ENCODE results near the gene ANKRD28.

The ANKRD28 gene

DNA sequence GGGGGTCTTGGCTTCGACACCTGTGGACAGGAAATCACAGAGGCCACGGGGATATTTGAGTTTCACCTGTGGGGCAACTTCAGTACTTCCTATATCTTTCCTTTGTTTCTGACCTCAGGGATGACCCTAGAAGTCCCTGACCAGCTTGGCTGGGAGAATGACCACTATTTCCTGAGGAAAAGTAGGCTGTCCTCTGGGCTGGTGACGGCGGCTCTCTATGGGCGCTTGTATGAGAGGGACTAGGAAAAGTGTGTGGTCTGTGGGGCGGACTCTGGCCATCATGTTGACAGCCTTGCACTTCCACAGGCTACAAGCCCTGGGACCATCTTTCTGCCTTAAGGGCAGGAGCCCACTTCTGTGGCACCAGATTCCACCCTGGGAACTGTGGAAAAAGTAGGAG lies 152.5 kb downstream of the ANKRD28 start:
- no peaks in the 10 kb centered on the region for H3K79me2 ChIP-seq (ENCODE audit: control insufficient read depth, insufficient read depth, low read length)
- no peaks in the 10 kb centered on the region for H3K36me3 ChIP-seq (ENCODE audit: control insufficient read depth, insufficient read depth, low read length)
- no CpG with 5 or more reads among the region's 6 CpGs for WGBS (ENCODE audit: extremely low coverage, insufficient coverage, low lambda C conversion rate)
- H4K5ac ChIP-seq (ENCODE audit: low read length), result no peak overlapping the region
- no peaks in the 10 kb centered on the region for H3K79me1 ChIP-seq (ENCODE audit: low read length)
- no peaks in the 10 kb centered on the region for H3K27me3 ChIP-seq (ENCODE audit: insufficient read depth, low read length, poor library complexity)
- H3K4me3 ChIP-seq (ENCODE audit: low read length), result no peak overlapping the region
- H3K23ac ChIP-seq (ENCODE audit: low read length), result no peak overlapping the region
- no peak overlapping the region for H3K27ac ChIP-seq (ENCODE audit: low read depth, low read length)
- H2BK15ac ChIP-seq (replicated peaks; ENCODE audit: low read depth), result no peak overlapping the region
- H2AK5ac ChIP-seq (ENCODE audit: low read length), result no peak overlapping the region
- H4K8ac ChIP-seq (ENCODE audit: low read depth, low read length), result no peak overlapping the region
- H3K4me1 ChIP-seq (ENCODE audit: control insufficient read depth, low read depth, low read length), result no peaks in the 10 kb centered on the region
- H3K18ac ChIP-seq (ENCODE audit: low read length), result no peak overlapping the region
- DNase-seq, result no peak
- H3K4ac ChIP-seq (ENCODE audit: low read depth, low read length), result no peak overlapping the region
- no peak overlapping the region for H2BK5ac ChIP-seq (ENCODE audit: low read length)
- H2BK120ac ChIP-seq (ENCODE audit: low read depth, low read length), result no peak overlapping the region
- no peak overlapping the region for H3K56ac ChIP-seq (ENCODE audit: low read length)
- H3K4me2 ChIP-seq (ENCODE audit: low read length), result no peak overlapping the region
- H3K9ac ChIP-seq (ENCODE audit: low read length), result no peak overlapping the region

DNA sequence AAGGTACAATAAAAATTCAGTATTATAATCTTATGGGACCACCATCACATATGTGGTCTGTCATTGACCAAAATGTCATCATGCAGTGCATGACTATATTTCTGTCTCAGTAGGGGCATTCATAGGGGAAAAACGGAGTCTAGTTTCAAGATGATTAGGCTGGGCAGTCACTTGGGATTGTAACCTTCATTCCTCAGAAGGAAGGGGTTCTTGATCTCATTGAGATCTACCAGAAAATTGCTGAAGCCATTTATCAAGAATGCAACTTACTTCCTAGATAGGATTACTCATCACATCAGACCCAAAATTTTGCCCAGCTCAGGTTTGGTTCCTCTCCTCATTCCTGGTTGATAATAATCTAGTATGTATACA lies 158.9 kb downstream of the ANKRD28 start:
- Histone ChIP-seq H3K9ac (ENCODE audit: low read length) (no peak overlapping the region), H3K56ac (ENCODE audit: low read length) (no peak overlapping the region), H3K4me1 (ENCODE audit: control insufficient read depth, low read depth, low read length) (no peaks in the 10 kb centered on the region), H2BK120ac (ENCODE audit: low read depth, low read length) (no peak overlapping the region), H3K23ac (ENCODE audit: low read length) (no peak overlapping the region), H3K27ac (ENCODE audit: low read depth, low read length) (no peak overlapping the region), H3K18ac (ENCODE audit: low read length) (no peak overlapping the region), H2AK5ac (ENCODE audit: low read length) (no peak overlapping the region), H3K27me3 (ENCODE audit: insufficient read depth, low read length, poor library complexity) (no peaks in the 10 kb centered on the region), H3K79me2 (ENCODE audit: control insufficient read depth, insufficient read depth, low read length) (no peaks in the 10 kb centered on the region), H3K4me2 (ENCODE audit: low read length) (no peak overlapping the region), H4K8ac (ENCODE audit: low read depth, low read length) (no peak overlapping the region), H3K36me3 (ENCODE audit: control insufficient read depth, insufficient read depth, low read length) (no peaks in the 10 kb centered on the region), H4K5ac (ENCODE audit: low read length) (no peak overlapping the region), H3K4ac (ENCODE audit: low read depth, low read length) (no peak overlapping the region), H3K79me1 (ENCODE audit: low read length) (no peaks in the 10 kb centered on the region), H2BK5ac (ENCODE audit: low read length) (no peak overlapping the region), H2BK15ac (replicated peaks; ENCODE audit: low read depth) (no peak overlapping the region), H3K4me3 (ENCODE audit: low read length) (no peak overlapping the region)
- DNase-seq, result no peak
- WGBS (ENCODE audit: extremely low coverage, insufficient coverage, low lambda C conversion rate), result no CpG with 5 or more reads among the region's 1 CpG

GRCh38 chr3:15638193-15638890 lies 159.4 kb downstream of the ANKRD28 start:
- WGBS (ENCODE audit: extremely low coverage, insufficient coverage, low lambda C conversion rate), result no CpG with 5 or more reads among the region's 6 CpGs
- no peak for DNase-seq
- no peak overlapping the region for H3K27ac ChIP-seq (ENCODE audit: low read depth, low read length)

GRCh38 chr3:15637131-15637951 lies 160.4 kb downstream of the ANKRD28 start:
- Histone ChIP-seq H3K79me1 (ENCODE audit: low read length) (no peaks in the 10 kb centered on the region), H3K4me2 (ENCODE audit: low read length) (no peak overlapping the region), H3K9ac (ENCODE audit: low read length) (no peak overlapping the region), H3K4me1 (ENCODE audit: control insufficient read depth, low read depth, low read length) (no peaks in the 10 kb centered on the region), H2BK120ac (ENCODE audit: low read depth, low read length) (no peak overlapping the region), H3K27ac (ENCODE audit: low read depth, low read length) (no peak overlapping the region), H3K79me2 (ENCODE audit: control insufficient read depth, insufficient read depth, low read length) (no peaks in the 10 kb centered on the region), H3K36me3 (ENCODE audit: control insufficient read depth, insufficient read depth, low read length) (no peaks in the 10 kb centered on the region), H3K56ac (ENCODE audit: low read length) (no peak overlapping the region), H2BK15ac (replicated peaks; ENCODE audit: low read depth) (no peak overlapping the region), H3K18ac (ENCODE audit: low read length) (no peak overlapping the region), H4K5ac (ENCODE audit: low read length) (no peak overlapping the region), H3K23ac (ENCODE audit: low read length) (no peak overlapping the region), H4K8ac (ENCODE audit: low read depth, low read length) (no peak overlapping the region), H2BK5ac (ENCODE audit: low read length) (no peak overlapping the region), H3K27me3 (ENCODE audit: insufficient read depth, low read length, poor library complexity) (no peaks in the 10 kb centered on the region), H2AK5ac (ENCODE audit: low read length) (no peak overlapping the region), H3K4ac (ENCODE audit: low read depth, low read length) (no peak overlapping the region), H3K4me3 (ENCODE audit: low read length) (no peak overlapping the region)
- WGBS (ENCODE audit: extremely low coverage, insufficient coverage, low lambda C conversion rate), result no CpG with 5 or more reads among the region's 7 CpGs
- DNase-seq, result no peak

More at GRCh38 chr3:15638193-15638890, 159.4 kb downstream of the ANKRD28 start:
- Histone ChIP-seq H3K9ac (ENCODE audit: low read length) (no peak overlapping the region), H2BK15ac (replicated peaks; ENCODE audit: low read depth) (no peak overlapping the region), H3K27me3 (ENCODE audit: insufficient read depth, low read length, poor library complexity) (no peaks in the 10 kb centered on the region), H2BK5ac (ENCODE audit: low read length) (no peak overlapping the region), H2AK5ac (ENCODE audit: low read length) (no peak overlapping the region), H2BK120ac (ENCODE audit: low read depth, low read length) (no peak overlapping the region), H4K5ac (ENCODE audit: low read length) (no peak overlapping the region), H3K4ac (ENCODE audit: low read depth, low read length) (no peak overlapping the region), H3K79me1 (ENCODE audit: low read length) (no peaks in the 10 kb centered on the region), H4K8ac (ENCODE audit: low read depth, low read length) (no peak overlapping the region), H3K36me3 (ENCODE audit: control insufficient read depth, insufficient read depth, low read length) (no peaks in the 10 kb centered on the region), H3K4me2 (ENCODE audit: low read length) (no peak overlapping the region), H3K18ac (ENCODE audit: low read length) (no peak overlapping the region), H3K4me1 (ENCODE audit: control insufficient read depth, low read depth, low read length) (no peaks in the 10 kb centered on the region), H3K79me2 (ENCODE audit: control insufficient read depth, insufficient read depth, low read length) (no peaks in the 10 kb centered on the region), H3K4me3 (ENCODE audit: low read length) (no peak overlapping the region), H3K23ac (ENCODE audit: low read length) (no peak overlapping the region), H3K56ac (ENCODE audit: low read length) (no peak overlapping the region)

DNA sequence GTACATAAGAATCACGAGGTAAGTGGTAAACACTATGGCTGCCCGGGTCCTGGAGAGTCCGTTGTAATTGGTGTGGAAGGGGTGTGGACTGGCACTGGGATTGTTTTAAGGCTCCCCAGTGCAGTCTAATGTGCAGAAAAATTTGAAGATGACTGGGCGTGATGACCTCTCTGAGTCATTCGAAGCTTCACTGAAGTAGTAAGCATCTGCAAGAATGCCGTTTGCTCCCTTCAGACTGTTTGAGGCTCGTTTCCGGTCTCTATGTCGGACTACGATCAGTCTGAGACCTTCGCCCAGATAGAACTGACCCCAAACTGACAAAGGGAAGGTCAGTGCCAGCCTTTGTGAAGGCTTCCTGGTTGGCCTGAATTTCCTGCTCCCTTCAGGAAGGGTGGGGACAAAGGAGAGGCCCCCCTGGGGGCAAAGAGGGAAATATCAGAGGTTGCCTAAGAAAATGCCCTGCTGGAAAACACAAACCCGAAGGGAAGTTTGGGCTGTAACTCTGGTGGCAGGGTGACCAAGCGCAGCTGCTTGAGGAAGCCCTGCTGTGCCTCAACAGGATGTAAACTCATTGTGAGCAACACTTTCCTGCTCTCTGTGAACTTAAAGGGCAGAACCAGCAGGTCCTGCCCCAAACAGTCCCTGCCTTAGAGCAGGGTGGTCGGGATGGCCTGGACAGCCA lies 161.6 kb downstream of the ANKRD28 start:
- Histone ChIP-seq H3K9ac (ENCODE audit: low read length) (no peak overlapping the region), H3K4ac (ENCODE audit: low read depth, low read length) (no peak overlapping the region), H3K18ac (ENCODE audit: low read length) (no peak overlapping the region), H3K4me2 (ENCODE audit: low read length) (no peak overlapping the region), H4K5ac (ENCODE audit: low read length) (no peak overlapping the region), H3K4me3 (ENCODE audit: low read length) (no peak overlapping the region), H3K4me1 (ENCODE audit: control insufficient read depth, low read depth, low read length) (no peaks in the 10 kb centered on the region), H2BK120ac (ENCODE audit: low read depth, low read length) (no peak overlapping the region), H3K79me2 (ENCODE audit: control insufficient read depth, insufficient read depth, low read length) (no peaks in the 10 kb centered on the region), H3K27ac (ENCODE audit: low read depth, low read length) (no peak overlapping the region), H2BK15ac (replicated peaks; ENCODE audit: low read depth) (no peak overlapping the region), H4K8ac (ENCODE audit: low read depth, low read length) (no peak overlapping the region), H3K56ac (ENCODE audit: low read length) (no peak overlapping the region), H2BK5ac (ENCODE audit: low read length) (no peak overlapping the region), H3K23ac (ENCODE audit: low read length) (no peak overlapping the region), H3K79me1 (ENCODE audit: low read length) (no peaks in the 10 kb centered on the region), H3K36me3 (ENCODE audit: control insufficient read depth, insufficient read depth, low read length) (no peaks in the 10 kb centered on the region), H3K27me3 (ENCODE audit: insufficient read depth, low read length, poor library complexity) (no peaks in the 10 kb centered on the region), H2AK5ac (ENCODE audit: low read length) (no peak overlapping the region)
- DNase-seq, result no peak
- no CpG with 5 or more reads among the region's 14 CpGs for WGBS (ENCODE audit: extremely low coverage, insufficient coverage, low lambda C conversion rate)

All from mesendoderm (in vitro differentiated cells).